Muscle of back (tissue), 11 donors: ENCODE measurements around the gene MAB21L4. TPM values are rescaled to one million over a fixed set of nuclear protein-coding genes. Genes with fewer than 3 reads are reported as not detected.
A peak's percentile ranks its signal among the peaks of the same experiment; 100 is the strongest.

ENCODE experiments used
- DNase-seq, 3 donors: peaks; one replicate each; pipeline versions ENCODE4 v3.0.0 to v3.0.0-alpha.2; 2013
- polyA plus RNA-seq, 10 donors: library from polyadenylated mRNA; unstranded; fragments of 120-200 nt; gene quantifications; one replicate each; pipeline ENCODE4 v1.2.1, GENCODE V29; 2013; ENCODE audit not compliant: insufficient read length in 10 of 10

Gene MAB21L4
- polyA plus RNA-seq, 10 donors, result 0.12 to 1.5 (median 0.64) TPM; not detected in 6

GRCh38 chr2:240925568-240926515 is 29.9 kb upstream of the MAB21L4 start:
- DNase-seq, result no peak

DNA sequence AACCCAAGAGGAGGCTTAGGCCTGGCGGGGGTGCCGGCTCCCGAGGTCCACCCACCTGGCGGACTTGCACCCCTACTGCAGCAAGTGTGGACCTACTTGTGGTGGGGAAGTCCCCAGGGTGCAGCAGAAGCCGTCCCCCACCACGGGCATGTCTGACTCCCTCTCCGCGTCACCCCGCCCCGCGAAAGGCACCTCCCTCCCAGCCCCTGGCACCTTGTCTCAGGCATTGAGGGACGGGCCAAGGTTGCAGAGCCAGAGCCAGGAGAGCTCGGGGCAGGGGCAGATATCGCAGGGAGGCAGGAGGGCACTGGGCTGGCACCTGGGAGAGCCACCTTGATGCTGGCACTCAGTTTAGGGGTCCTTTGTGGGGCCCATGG is 29.2 kb upstream of the MAB21L4 start:
- DNase-seq, result no peak

GRCh38 chr2:240922982-240923537 is 27.1 kb upstream of the MAB21L4 start:
- DNase-seq, result no peak

DNA sequence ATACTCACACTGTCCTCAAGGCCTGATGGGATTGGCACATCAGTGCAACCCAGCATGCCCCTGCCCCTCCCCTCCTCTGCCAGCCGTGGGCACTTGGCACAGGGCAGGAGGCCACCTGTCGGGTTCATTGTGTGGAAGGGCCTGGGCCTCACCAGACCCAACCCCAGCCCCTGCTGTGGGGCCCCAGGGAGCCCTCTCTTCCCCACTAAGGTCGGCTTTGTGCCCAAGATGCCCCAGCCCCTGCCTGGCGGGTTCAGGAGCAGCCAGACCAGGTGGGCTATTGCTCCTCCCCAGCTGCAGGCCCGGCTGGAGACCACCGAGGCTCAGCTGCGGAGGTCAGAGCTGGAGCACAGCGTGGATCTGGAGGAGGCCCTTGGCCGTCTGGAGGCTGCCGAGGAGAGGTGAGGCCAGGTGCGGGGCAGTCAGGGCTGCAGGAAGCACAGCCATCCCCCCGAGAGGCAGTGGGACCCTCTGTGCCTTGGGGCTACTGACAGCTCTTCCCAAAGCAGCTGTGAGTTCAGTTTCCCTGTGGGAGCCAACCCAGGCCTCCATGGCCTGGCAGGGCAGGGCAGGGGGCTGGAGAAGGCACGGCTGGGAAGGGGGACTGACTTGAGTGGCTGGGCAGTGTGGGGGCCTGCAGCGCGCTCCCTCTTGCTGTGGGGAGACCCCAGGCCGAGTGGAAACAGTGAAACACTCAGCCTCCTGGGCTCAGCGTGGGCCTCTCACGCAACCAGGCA is 26.5 kb upstream of the MAB21L4 start:
- no peak for DNase-seq

DNA sequence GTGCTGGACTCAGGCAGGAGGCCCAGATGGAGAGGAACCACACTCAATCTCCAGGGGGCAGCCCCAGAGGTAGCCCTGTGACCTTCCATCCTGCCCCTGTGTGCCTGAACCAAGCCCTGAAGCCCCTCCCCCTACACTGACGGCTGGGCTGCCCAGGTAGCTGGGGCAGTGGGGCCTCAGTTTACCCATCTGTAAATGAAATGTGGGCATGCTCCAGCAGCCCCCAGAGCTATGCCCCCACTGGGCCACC is 26.0 kb upstream of the MAB21L4 start:
- no peak for DNase-seq

- peak in 2 of 3 donors; percentile 47 to 87 for DNase-seq
Measured at GRCh38 chr2:240921311-240921994, 25.5 kb upstream of the MAB21L4 start.

DNA sequence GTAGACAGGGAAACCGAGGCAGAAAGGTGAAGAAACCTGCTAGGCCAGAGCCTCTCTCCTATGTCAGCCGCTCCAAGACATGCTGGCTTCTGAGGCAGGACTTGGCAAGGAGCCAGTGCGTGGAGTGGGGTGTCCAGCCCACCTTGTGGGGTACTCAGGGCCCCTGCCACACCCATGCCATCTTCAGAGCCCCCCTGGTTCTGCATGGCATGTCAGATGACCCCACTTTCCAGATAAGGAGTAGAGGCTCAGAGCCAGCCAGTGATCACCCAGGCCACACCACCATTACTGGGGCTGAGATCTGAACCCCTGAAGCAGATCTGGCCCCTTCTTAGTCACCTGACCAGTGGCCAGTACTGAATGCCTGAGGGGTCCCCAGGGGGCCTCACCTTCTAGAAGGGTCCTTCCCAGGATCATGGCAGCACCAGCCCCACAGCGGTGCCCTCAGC is 24.9 kb upstream of the MAB21L4 start:
- DNase-seq, result no peak

- no peak for DNase-seq
Measured at GRCh38 chr2:240919786-240920782, 24.1 kb upstream of the MAB21L4 start.

- no peak for DNase-seq
Measured at GRCh38 chr2:240919161-240919781, 23.3 kb upstream of the MAB21L4 start.

DNA sequence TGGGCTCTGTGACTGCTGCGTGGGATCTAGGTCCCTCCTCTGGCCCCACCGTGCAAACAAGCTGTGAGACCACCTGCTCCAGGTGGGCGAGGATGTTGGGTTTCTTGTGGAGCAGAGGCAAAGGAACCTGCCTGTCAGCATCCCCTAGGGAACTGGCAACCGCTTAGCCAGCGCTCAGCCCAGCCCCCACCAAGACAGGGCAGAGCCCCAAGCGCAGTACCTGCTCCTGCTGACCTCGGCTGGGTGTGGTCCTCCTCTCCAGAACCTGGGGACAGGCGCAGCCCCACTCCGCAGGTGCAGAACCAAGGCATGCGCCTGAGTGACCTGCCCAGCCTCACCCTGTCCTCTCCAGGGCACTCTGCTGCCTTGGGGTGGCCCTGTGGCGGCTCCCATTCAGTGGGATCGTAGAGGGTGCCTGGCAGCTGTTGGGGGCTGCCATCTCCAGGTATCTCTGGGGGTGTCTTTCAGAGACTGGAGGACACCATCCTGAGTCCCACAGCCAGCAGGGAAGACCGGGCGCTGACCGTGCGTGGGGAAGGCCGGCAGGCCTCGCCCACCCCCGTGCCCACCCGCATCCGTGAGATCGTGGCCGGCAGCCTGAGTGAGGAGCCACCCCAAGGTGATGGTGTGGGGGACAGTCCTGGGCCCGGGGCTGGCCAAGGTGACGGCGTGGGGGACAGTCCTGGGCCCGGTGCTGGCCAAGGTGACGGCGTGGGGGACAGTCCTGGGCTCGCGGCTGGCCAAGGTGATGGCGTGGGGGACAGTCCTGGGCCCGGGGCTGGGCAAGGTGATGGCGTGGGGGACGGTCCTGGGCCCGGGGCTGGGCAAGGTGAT is 22.5 kb upstream of the MAB21L4 start:
- no peak for DNase-seq

DNA sequence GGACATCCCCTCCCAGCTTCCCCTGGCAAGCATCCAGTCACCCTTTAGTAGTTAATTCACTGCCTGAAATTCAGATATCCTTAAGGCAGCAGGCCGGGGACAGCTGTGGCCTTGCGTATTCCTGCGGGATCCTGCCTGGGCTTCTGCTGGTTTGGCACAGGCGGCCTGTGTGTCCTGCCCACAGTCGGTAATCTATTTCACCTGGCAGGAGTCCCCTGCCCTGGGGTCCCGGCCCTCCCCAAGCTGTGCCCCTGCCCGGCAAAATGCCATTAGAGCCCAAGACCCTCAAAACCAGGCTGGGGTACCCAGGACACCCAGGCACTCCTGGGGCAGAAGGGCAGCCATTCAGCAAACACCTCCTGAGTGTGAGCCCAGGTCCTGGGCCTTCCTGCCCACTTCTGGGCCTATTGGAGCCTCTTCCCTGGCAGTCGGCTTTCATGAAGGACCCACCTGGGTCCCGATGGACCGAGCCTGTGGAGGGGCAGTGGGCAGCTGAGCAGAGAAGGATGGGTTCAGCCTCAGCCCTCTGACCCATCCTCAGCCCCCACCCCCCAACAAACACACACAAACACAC is 21.8 kb upstream of the MAB21L4 start:
- peak in 1 of 3 donors; percentile 48 for DNase-seq

DNA sequence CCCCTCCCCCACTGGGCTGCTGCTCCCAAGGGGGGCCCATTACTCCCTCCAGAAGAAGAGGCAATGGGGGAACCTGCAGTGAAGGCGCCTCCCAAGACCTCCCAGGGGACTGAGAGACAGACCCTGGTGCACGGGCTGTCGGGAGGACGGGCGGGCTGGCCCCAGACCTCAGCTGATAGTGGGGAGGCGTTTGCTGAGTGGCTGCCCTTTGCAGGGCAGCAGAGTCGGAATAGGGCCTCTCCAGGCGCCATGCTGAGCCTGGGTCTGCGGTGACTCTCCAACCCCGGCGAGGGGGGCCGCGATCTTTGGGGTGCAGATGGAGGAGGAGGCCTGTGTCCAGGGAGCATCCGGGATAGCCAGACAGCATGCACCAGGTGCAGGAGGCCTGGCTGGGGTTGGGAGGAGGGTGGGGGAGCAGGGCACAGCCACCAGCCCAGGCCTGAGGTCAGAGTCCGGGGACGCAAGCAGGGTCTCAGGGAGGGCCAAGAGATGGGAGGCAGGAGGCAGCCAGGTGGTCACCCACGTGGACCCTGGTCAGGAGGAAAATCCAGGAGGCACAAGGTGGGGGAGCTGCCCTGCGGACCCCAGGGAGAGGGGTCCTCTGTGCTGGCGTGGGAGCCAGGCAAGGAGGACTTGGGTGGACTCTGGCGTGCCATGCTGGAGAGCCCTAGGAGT is 21.2 kb upstream of the MAB21L4 start:
- no peak for DNase-seq

DNA sequence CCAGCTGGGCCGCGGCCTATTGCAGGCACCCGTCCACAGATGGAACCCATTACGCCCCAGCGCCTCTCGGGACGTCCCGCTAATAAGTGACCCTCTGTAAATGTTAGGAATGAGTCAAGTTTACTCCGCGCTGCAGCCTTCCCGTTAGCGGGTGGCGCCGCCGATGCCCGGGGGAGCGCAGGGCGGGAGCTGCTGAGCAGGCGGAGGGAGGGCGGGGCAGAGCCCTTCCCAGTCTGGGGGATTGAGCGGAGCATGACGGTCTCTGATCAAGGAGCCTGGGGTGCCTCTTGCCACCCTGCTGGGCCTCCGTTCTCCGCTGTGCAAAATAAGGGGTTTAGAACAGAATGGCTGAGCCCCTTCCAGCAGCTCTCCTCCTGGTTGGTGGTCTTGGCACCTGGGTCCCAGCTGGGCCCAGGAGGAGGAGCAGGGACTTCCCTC is 20.6 kb upstream of the MAB21L4 start:
- peak; percentile 57 to 86 (median 80) for DNase-seq

GRCh38 chr2:240915526-240916341 is 19.8 kb upstream of the MAB21L4 start:
- peak in 1 of 3 donors; percentile 46 for DNase-seq

- peak in 1 of 3 donors; percentile 39 for DNase-seq
Measured at GRCh38 chr2:240914645-240915525, 18.9 kb upstream of the MAB21L4 start.
